Suprapubic skin (tissue), 4 donors: Measurements from ENCODE around the gene CRY2. TPM values are rescaled to one million over a fixed set of nuclear protein-coding genes. Genes with fewer than 3 reads are reported as not detected.
A peak's percentile ranks its signal among the peaks of the same experiment; 100 is the strongest.

Experiments
- DNase-seq, 2 donors: peaks; one replicate each; pipeline ENCODE4 v3.0.0-alpha.2; 2019; ENCODE audit warnings: low spot score in 2 of 2
- H3K27ac ChIP-seq: fragments of 200-600 bp; sonication (generic); one replicate; pipeline ENCODE4 v1.5.1; 2019
- H3K27me3 ChIP-seq: fragments of 200-600 bp; sonication (generic); one replicate; pipeline ENCODE4 v1.5.1; 2019
- H3K36me3 ChIP-seq: fragments of 200-600 bp; sonication (generic); one replicate; pipeline ENCODE4 v1.5.1; 2019
- H3K4me1 ChIP-seq: fragments of 200-600 bp; sonication (generic); one replicate; pipeline ENCODE4 v1.5.1; 2019
- H3K4me3 ChIP-seq: fragments of 200-600 bp; sonication (generic); one replicate; pipeline ENCODE4 v1.5.1; 2019; ENCODE audit warnings: mild to moderate bottlenecking
- H3K9me3 ChIP-seq: fragments of 200-600 bp; sonication (generic); one replicate; pipeline ENCODE4 v1.5.1; 2019
- CTCF ChIP-seq, 2 donors: fragments of 200-600 bp in 1 of 2; fragments of 450-650 bp in 1 of 2; sonication (generic) in 1 of 2; IDR thresholded peaks; one replicate each; pipeline ENCODE4 v1.5.1; 2016 to 2019; ENCODE audit warnings: antibody characterized with exemption in 2 of 2, mild to moderate bottlenecking in 1 of 2, moderate library complexity in 1 of 2
- EP300 ChIP-seq: sonication (generic); formaldehyde crosslinking; IDR thresholded peaks from one replicate; pipeline ENCODE4 v1.6.1; 2017; ENCODE audit warnings: antibody characterized with exemption
- POLR2A ChIP-seq, 2 donors: fragments of 450-650 bp; IDR thresholded peaks; one replicate each; pipeline ENCODE4 v1.6.1; 2017; ENCODE audit warnings: antibody characterized with exemption in 2 of 2, mild to moderate bottlenecking in 2 of 2, moderate library complexity in 2 of 2
- POLR2AphosphoS5 ChIP-seq, 3 donors: sonication (generic); formaldehyde crosslinking; IDR thresholded peaks; one replicate each; pipeline ENCODE4 v1.6.1; 2017; ENCODE audit warnings: antibody characterized with exemption in 3 of 3
- WGBS: methylation state at CpG from one replicate; pipeline ENCODE4 v1.1.5; 2018; 5-methylcytosine and 5-hydroxymethylcytosine counted together
- total RNA-seq, 4 donors: library from RNA; depleted of rRNA; stranded (reverse); fragments of >200 nt; gene quantifications; one replicate each; pipeline ENCODE4 v1.1.0, GENCODE V29; 2016

The CRY2 gene
- total RNA-seq, 4 donors from 2014 or later: 86.1 to 141 (median 93.4) TPM

- Histone ChIP-seq H3K9me3 (no peaks in the 10 kb centered on the region), H3K27me3 (no peaks in the 10 kb centered on the region), H3K36me3 (no peaks in the 10 kb centered on the region), H3K4me3 (peak overlapping the region; percentile 93), H3K27ac (peak overlapping the region; percentile 99), H3K4me1 (peaks cover 70% of the 10 kb centered on the region)
- DNase-seq: peak; percentile 86 to 88
- WGBS: 4% methylated on average over 11 of the region's 16 CpGs
- TF ChIP-seq EP300 (no peak), POLR2AphosphoS5 (IDR thresholded peaks at IDR 0.05) (no peak), POLR2A (IDR thresholded peaks at IDR 0.05) (no peak), CTCF (IDR thresholded peaks at IDR 0.05) (no peak)
Measured at GRCh38 chr11:45847911-45848316, 639 bp downstream of the CRY2 start.

GRCh38 chr11:45848654-45849081 is 1.4 kb downstream of the CRY2 start:
- 35% methylated on average over 8 of the region's 8 CpGs for WGBS
- TF ChIP-seq EP300 (no peak), POLR2AphosphoS5 (IDR thresholded peaks at IDR 0.05) (no peak), POLR2A (IDR thresholded peaks at IDR 0.05) (no peak), CTCF (IDR thresholded peaks at IDR 0.05) (no peak)
- no peak for DNase-seq
- Histone ChIP-seq H3K36me3 (no peaks in the 10 kb centered on the region), H3K27me3 (no peaks in the 10 kb centered on the region), H3K27ac (peak overlapping the region; percentile 99), H3K4me1 (peaks cover 70% of the 10 kb centered on the region), H3K9me3 (no peaks in the 10 kb centered on the region), H3K4me3 (peak overlapping the region; percentile 93)

- Histone ChIP-seq H3K4me3 (no peak overlapping the region), H3K27ac (no peak overlapping the region), H3K9me3 (no peaks in the 10 kb centered on the region), H3K4me1 (peaks cover 81% of the 10 kb centered on the region), H3K27me3 (no peaks in the 10 kb centered on the region), H3K36me3 (no peaks in the 10 kb centered on the region)
- DNase-seq: no peak
- no peak for TF ChIP-seq EP300
- TF ChIP-seq POLR2AphosphoS5 (IDR thresholded peaks at IDR 0.05): no peak
- TF ChIP-seq CTCF (IDR thresholded peaks at IDR 0.05): no peak
- TF ChIP-seq POLR2A (IDR thresholded peaks at IDR 0.05): no peak
- 44% methylated on average over 2 of the region's 2 CpGs for WGBS
Measured at GRCh38 chr11:45850446-45850845, 3.2 kb downstream of the CRY2 start.

GRCh38 chr11:45851228-45851627 is 4.0 kb downstream of the CRY2 start:
- WGBS: 58% methylated on average over 2 of the region's 2 CpGs
- H3K27ac ChIP-seq: no peak overlapping the region
- TF ChIP-seq POLR2AphosphoS5 (IDR thresholded peaks at IDR 0.05) (no peak), EP300 (no peak), CTCF (IDR thresholded peaks at IDR 0.05) (no peak), POLR2A (IDR thresholded peaks at IDR 0.05) (no peak)
- H3K4me3 ChIP-seq: no peak overlapping the region
- H3K27me3 ChIP-seq: no peaks in the 10 kb centered on the region
- peaks cover 85% of the 10 kb centered on the region for H3K4me1 ChIP-seq
- DNase-seq: no peak
- H3K9me3 ChIP-seq: no peaks in the 10 kb centered on the region
- peaks cover 4% of the 10 kb centered on the region for H3K36me3 ChIP-seq

GRCh38 chr11:45852018-45852711 is 4.9 kb downstream of the CRY2 start:
- no peak for DNase-seq
- peak overlapping the region; percentile 52 for H3K27ac ChIP-seq
- no peak for TF ChIP-seq CTCF (IDR thresholded peaks at IDR 0.05)
- TF ChIP-seq EP300: no peak
- TF ChIP-seq POLR2A (IDR thresholded peaks at IDR 0.05): no peak
- no peak for TF ChIP-seq POLR2AphosphoS5 (IDR thresholded peaks at IDR 0.05)
- H3K4me3 ChIP-seq: no peak overlapping the region
- H3K9me3 ChIP-seq: no peaks in the 10 kb centered on the region
- no peaks in the 10 kb centered on the region for H3K27me3 ChIP-seq
- WGBS: 51% methylated on average over 4 of the region's 4 CpGs
- H3K36me3 ChIP-seq: peaks cover 12% of the 10 kb centered on the region
- peaks cover 87% of the 10 kb centered on the region for H3K4me1 ChIP-seq
